GM12891 (cell line): Measurements from ENCODE around the gene SLC26A11.

Source experiments
- PAX5 ChIP-seq: IDR thresholded peaks from 2 replicates; pipeline ENCODE4 v1.6.1; 2011; ENCODE audit warnings: low read length, moderate library complexity, mild to moderate bottlenecking; ENCODE audit not compliant: insufficient read depth, severe bottlenecking
- POLR2A ChIP-seq: IDR thresholded peaks from 2 replicates; pipeline ENCODE4 v1.6.1; 2011; ENCODE audit warnings: low read depth, low read length, control low read depth
- POLR2AphosphoS5 ChIP-seq: IDR thresholded peaks from 2 replicates; pipeline ENCODE4 v1.6.1; 2011; ENCODE audit warnings: low read depth, low read length, control low read depth
- POU2F2 ChIP-seq: IDR thresholded peaks from 2 replicates; pipeline ENCODE4 v1.6.1; 2011; ENCODE audit warnings: low read depth, mild to moderate bottlenecking, control low read depth, low read length, moderate library complexity
- SPI1 ChIP-seq: IDR thresholded peaks from 2 replicates; pipeline ENCODE4 v1.6.1; 2011; ENCODE audit warnings: low read depth, low read length, control low read depth
- TAF1 ChIP-seq: IDR thresholded peaks from 2 replicates; pipeline ENCODE4 v1.6.1; 2011; ENCODE audit warnings: low read depth, low read length, control low read depth

GRCh38 chr17:80297996-80298560 lies 77.9 kb downstream of the SLC26A11 start:
- TF ChIP-seq POLR2AphosphoS5 (no peak), TAF1 (no peak), POLR2A (no peak), PAX5 (no peak), POU2F2 (no peak), SPI1 (no peak)
